Smooth muscle cell (in vitro differentiated cells): ENCODE results near the gene HERC2. TPM values are rescaled to one million over a fixed set of nuclear protein-coding genes. Genes with fewer than 3 reads are reported as not detected.
"Not testable (repeated sequence)": the region's sequence is repeated elsewhere in the genome, so short reads cannot be mapped to it uniquely, and the experiment has no call there.

ENCODE experiments used
- DNase-seq: peaks from one replicate; lab custom pipeline; 2025; ENCODE audit not compliant: unreplicated experiment; lab: John Stamatoyannopoulos, UW
- H2AFZ ChIP-seq: fragments of 200-600 bp; sonication (generic); 2 replicates; pipeline ENCODE4 v1.6.0; 2016; ENCODE audit warnings: antibody characterized with exemption, low read depth, mild to moderate bottlenecking
- H3F3A ChIP-seq: fragments of 200-600 bp; sonication (generic); 2 replicates; pipeline ENCODE4 v1.6.0; 2017; ENCODE audit warnings: antibody characterized with exemption, low read depth
- H3K27ac ChIP-seq: fragments of 200-600 bp; sonication (generic); 2 replicates; pipeline ENCODE4 v1.5.1; 2016; ENCODE audit warnings: low read depth, mild to moderate bottlenecking
- H3K27me3 ChIP-seq: fragments of 200-600 bp; sonication (generic); 2 replicates; pipeline ENCODE4 v1.6.1; 2016; ENCODE audit warnings: low read depth, mild to moderate bottlenecking
- H3K36me3 ChIP-seq: fragments of 200-600 bp; sonication (generic); 2 replicates; pipeline ENCODE4 v1.5.1; 2016; ENCODE audit warnings: low read depth
- H3K4me1 ChIP-seq: fragments of 200-600 bp; sonication (generic); 2 replicates; pipeline ENCODE4 v1.5.1; 2016; ENCODE audit warnings: low read depth
- H3K4me2 ChIP-seq: fragments of 200-600 bp; sonication (generic); 2 replicates; pipeline ENCODE4 v1.6.0; 2016; ENCODE audit warnings: mild to moderate bottlenecking
- H3K4me3 ChIP-seq: fragments of 200-600 bp; sonication (generic); 2 replicates; pipeline ENCODE4 v1.5.1; 2016; ENCODE audit warnings: mild to moderate bottlenecking
- H3K79me2 ChIP-seq: fragments of 200-600 bp; sonication (generic); 2 replicates; pipeline ENCODE4 v1.6.0; 2016; ENCODE audit warnings: low read depth, mild to moderate bottlenecking
- H3K9ac ChIP-seq: fragments of 200-600 bp; sonication (generic); 2 replicates; pipeline ENCODE4 v1.6.0; 2016; ENCODE audit warnings: low read depth
- H3K9me3 ChIP-seq: fragments of 200-600 bp; sonication (generic); replicated peaks from 2 replicates; pipeline ENCODE4 v1.5.1; 2016; ENCODE audit warnings: low read depth
- H4K20me1 ChIP-seq: fragments of 200-600 bp; sonication (generic); 2 replicates; pipeline ENCODE4 v1.6.0; 2016; ENCODE audit warnings: low read depth
- CTCF ChIP-seq: fragments of 200-600 bp; sonication (generic); IDR thresholded peaks from 2 replicates; pipeline ENCODE4 v1.5.1; 2017; ENCODE audit warnings: borderline replicate concordance, mild to moderate bottlenecking, antibody characterized with exemption; ENCODE audit not compliant: insufficient read depth, poor library complexity, severe bottlenecking
- WGBS: methylation state at CpG from one replicate; pipeline ENCODE4 v1.1.7; 2016; ENCODE audit warnings: low lambda C conversion rate; 5-methylcytosine and 5-hydroxymethylcytosine counted together
- polyA plus RNA-seq: library from polyadenylated mRNA; unstranded; fragments of >200 nt; fragmentation: Nextera tagmentation; extraction: Ambion mirVana; gene quantifications from 2 replicates; pipeline ENCODE4 v1.2.1, GENCODE V29; 2016
- total RNA-seq: library from RNA; depleted of rRNA; stranded (reverse); fragments of >200 nt; gene quantifications from 2 replicates; pipeline ENCODE4 v1.2.3, GENCODE V29; 2014

Gene HERC2
- total and polyA plus RNA-seq, 2 experiments from 2014 or later = 19.9 to 33.1 TPM

GRCh38 chr15:28289694-28290463 lies 32.1 kb downstream of the HERC2 start:
- Histone ChIP-seq H3F3A (no peaks in the 10 kb centered on the region), H3K4me2 (no peak overlapping the region), H3K4me1 (peaks cover 3% of the 10 kb centered on the region), H3K27me3 (no peaks in the 10 kb centered on the region), H3K4me3 (no peak overlapping the region), H4K20me1 (peaks cover 10% of the 10 kb centered on the region), H3K27ac (no peak overlapping the region), H2AFZ (no peak overlapping the region), H3K79me2 (peaks cover 19% of the 10 kb centered on the region), H3K36me3 (no peaks in the 10 kb centered on the region), H3K9ac (no peak overlapping the region), H3K9me3 (no peaks in the 10 kb centered on the region)
- TF ChIP-seq CTCF = no peak
- 95% methylated on average over 10 of the region's 10 CpGs for whole genome bisulfite sequencing
- no peak for DNase-seq

GRCh38 chr15:28288830-28289693 lies 32.9 kb downstream of the HERC2 start:
- H3K36me3 ChIP-seq, DNase-seq, H3K4me2 ChIP-seq, H2AFZ ChIP-seq, H3K27me3 ChIP-seq, H3K9me3 ChIP-seq, H3F3A ChIP-seq, H3K4me1 ChIP-seq, H3K4me3 ChIP-seq, H3K9ac ChIP-seq, H3K27ac ChIP-seq: not testable (repeated sequence)
- WGBS = 85% methylated on average over 7 of the region's 7 CpGs
- Histone ChIP-seq H4K20me1 (peaks cover 10% of the 10 kb centered on the region), H3K79me2 (peaks cover 25% of the 10 kb centered on the region)

DNA sequence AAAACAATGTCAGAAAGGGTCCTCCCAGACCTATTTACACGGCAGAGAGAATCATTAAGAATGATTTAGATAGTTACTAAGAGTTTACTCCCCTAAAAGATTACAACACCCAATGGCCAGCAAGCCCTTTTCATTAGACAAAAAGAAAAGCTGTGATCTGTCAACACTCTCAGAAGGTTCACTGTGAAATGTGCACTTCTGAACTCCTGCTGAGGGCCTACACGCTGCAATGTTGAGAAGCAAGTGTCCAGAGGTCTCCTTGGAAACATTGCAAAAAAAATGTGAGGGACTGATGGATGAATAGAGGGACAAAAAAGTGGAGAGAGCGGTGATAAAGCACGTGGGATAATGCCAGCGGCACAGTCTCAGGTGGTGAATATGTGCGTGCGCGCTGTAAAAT lies 35.3 kb downstream of the HERC2 start:
- H3K4me3 ChIP-seq, H2AFZ ChIP-seq, H3K27ac ChIP-seq, H3K4me1 ChIP-seq, DNase-seq, H3K9me3 ChIP-seq, H3K27me3 ChIP-seq, H3K36me3 ChIP-seq, H3K9ac ChIP-seq, H3K4me2 ChIP-seq, H3F3A ChIP-seq: not testable (repeated sequence)
- peaks cover 10% of the 10 kb centered on the region for H4K20me1 ChIP-seq
- WGBS = 84% methylated on average over 8 of the region's 8 CpGs
- peaks cover 39% of the 10 kb centered on the region for H3K79me2 ChIP-seq

DNA sequence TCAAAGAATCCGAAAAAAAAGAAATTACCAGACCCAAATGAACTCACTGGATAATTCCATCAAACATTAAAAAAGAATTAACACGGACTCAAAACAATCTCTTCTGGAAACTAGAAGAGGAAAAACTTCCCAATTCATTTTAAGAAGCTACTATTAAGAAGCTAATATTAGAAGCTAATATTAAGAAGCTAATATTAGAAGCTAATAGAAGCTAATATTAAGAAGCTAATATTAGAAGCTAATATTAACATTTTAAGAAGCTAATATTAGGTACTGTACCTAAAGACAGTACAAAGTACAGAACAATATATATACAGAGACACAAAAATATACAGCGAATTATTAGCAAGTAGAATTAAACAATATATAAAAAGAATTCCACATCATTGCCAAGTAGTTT lies 35.9 kb downstream of the HERC2 start:
- Histone ChIP-seq H3F3A (no peaks in the 10 kb centered on the region), H3K79me2 (peaks cover 38% of the 10 kb centered on the region), H3K9me3 (no peaks in the 10 kb centered on the region), H3K27me3 (no peaks in the 10 kb centered on the region), H3K4me3 (no peak overlapping the region), H3K27ac (no peak overlapping the region), H3K4me1 (no peaks in the 10 kb centered on the region), H3K9ac (no peak overlapping the region), H2AFZ (no peak overlapping the region), H3K4me2 (no peak overlapping the region), H4K20me1 (peaks cover 15% of the 10 kb centered on the region), H3K36me3 (no peaks in the 10 kb centered on the region)
- WGBS = 96% methylated on average over 3 of the region's 3 CpGs
- no peak for DNase-seq
- no peak for TF ChIP-seq CTCF
